ENCODE data around the gene SYNCRIP. TPM values are rescaled to one million over a fixed set of nuclear protein-coding genes. Genes with fewer than 3 reads are reported as not detected.
A peak's percentile ranks its signal among the peaks of the same experiment; 100 is the strongest.

The SYNCRIP gene
- total RNA-seq, 1 donor from 2014 or later, result 78.7 TPM

DNA sequence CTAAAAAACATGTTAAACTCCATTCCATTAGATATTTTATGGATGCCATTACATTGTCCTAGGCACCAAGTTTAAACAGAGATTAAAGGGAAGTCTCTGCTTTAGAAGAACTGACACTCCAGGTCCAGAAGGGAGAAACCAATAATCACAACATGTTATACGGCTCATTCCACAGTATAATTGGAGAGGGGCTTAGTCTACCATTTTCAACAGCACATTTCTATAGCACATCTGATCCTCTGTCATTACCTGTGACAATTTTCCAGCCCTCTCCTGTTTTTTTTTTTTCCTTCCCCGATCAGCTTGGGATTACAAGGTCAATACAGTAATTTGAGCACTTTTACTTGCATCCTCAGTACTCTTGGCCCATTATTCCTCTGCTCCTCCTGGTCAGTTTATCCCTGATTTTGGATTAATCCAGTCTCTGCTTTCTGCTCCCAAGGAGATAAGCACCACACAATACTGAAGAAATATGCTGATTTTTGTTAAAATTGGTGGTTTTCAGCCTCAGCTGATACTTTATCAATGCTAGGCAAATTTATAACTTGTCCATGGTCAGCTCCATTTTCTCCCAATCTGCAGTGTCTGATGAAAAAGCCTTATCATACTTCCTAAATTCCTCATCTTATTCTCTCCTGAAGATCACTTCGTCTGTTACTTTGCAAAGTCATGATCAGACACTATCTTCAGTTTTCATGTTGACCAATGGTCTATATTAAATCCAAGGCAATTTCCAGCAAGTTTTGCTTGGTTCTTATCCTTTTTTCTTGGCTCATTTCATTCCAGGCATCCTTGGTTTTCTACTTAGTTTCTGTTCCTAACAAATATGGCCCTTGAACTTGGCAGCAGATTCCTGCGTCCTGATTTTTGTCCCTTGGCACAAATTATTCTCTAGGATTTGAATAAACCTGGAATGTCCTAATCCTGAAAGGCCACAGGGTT is 30.8 kb upstream of the SYNCRIP start:
- H3K27me3 ChIP-seq (ENCODE audit: low read depth), result no peaks in the 10 kb centered on the region
- no peak overlapping the region for H3K4me3 ChIP-seq
- H3K36me3 ChIP-seq, result peaks cover 7% of the 10 kb centered on the region
- ATAC-seq, result no peak
- DNase-seq, result no peak
- TF ChIP-seq, protein P1, sequence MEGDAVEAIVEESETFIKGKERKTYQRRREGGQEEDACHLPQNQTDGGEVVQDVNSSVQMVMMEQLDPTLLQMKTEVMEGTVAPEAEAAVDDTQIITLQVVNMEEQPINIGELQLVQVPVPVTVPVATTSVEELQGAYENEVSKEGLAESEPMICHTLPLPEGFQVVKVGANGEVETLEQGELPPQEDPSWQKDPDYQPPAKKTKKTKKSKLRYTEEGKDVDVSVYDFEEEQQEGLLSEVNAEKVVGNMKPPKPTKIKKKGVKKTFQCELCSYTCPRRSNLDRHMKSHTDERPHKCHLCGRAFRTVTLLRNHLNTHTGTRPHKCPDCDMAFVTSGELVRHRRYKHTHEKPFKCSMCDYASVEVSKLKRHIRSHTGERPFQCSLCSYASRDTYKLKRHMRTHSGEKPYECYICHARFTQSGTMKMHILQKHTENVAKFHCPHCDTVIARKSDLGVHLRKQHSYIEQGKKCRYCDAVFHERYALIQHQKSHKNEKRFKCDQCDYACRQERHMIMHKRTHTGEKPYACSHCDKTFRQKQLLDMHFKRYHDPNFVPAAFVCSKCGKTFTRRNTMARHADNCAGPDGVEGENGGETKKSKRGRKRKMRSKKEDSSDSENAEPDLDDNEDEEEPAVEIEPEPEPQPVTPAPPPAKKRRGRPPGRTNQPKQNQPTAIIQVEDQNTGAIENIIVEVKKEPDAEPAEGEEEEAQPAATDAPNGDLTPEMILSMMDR (IDR thresholded peaks at IDR 0.05), result no peak
- no peak overlapping the region for H3K27ac ChIP-seq
- intact Hi-C loops (cut with DNase I), result no loop called here
- peaks cover 25% of the 10 kb centered on the region for H3K4me1 ChIP-seq
- H3K9me3 ChIP-seq, result no peaks in the 10 kb centered on the region

GRCh38 chr6:85672623-85673022 is 29.9 kb upstream of the SYNCRIP start:
- ATAC-seq (no peak), DNase-seq (no peak)
- Histone ChIP-seq H3K4me3 (no peak overlapping the region), H3K9me3 (no peaks in the 10 kb centered on the region), H3K27ac (no peak overlapping the region), H3K36me3 (peaks cover 7% of the 10 kb centered on the region), H3K27me3 (ENCODE audit: low read depth) (no peaks in the 10 kb centered on the region), H3K4me1 (peaks cover 25% of the 10 kb centered on the region)
- TF ChIP-seq, protein P1 (IDR thresholded peaks at IDR 0.05), result no peak
- intact Hi-C loops (cut with DNase I), result no loop called here

- Histone ChIP-seq H3K27ac (no peak overlapping the region), H3K9me3 (no peaks in the 10 kb centered on the region), H3K4me1 (peaks cover 25% of the 10 kb centered on the region), H3K36me3 (peaks cover 7% of the 10 kb centered on the region), H3K4me3 (no peak overlapping the region), H3K27me3 (ENCODE audit: low read depth) (no peaks in the 10 kb centered on the region)
- intact Hi-C loops (cut with DNase I), result no loop called here
- TF ChIP-seq, protein P1 (IDR thresholded peaks at IDR 0.05), result no peak
- DNase-seq (no peak), ATAC-seq (no peak)
Observed at GRCh38 chr6:85672050-85672449, 29.4 kb upstream of the SYNCRIP start.

DNA sequence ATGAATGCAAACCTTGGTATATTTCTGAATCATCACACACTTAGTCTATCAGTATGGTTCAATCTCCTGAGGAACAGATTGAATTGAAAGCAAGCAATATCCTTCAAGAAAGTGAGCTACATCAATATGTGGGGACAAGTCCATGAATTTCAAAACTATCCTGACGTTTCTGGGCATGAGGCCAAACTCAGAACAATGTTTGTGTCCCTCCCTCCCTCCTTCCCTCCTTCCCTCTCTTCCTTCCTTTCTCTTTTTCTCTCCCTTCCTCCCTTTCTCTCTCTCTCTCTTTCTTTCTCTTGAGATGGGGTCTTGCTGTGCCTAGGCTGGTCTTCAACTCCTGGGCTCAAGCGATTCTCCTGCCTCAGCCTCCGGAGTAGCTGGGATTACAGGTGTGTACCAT is 27.9 kb upstream of the SYNCRIP start:
- no peak for DNase-seq
- ATAC-seq, result no peak
- H3K4me3 ChIP-seq, result no peak overlapping the region
- H3K36me3 ChIP-seq, result peaks cover 9% of the 10 kb centered on the region
- no peaks in the 10 kb centered on the region for H3K27me3 ChIP-seq (ENCODE audit: low read depth)
- intact Hi-C loops (cut with DNase I), result no loop called here
- H3K27ac ChIP-seq, result no peak overlapping the region
- TF ChIP-seq, protein P1 (IDR thresholded peaks at IDR 0.05), result no peak
- H3K9me3 ChIP-seq, result no peaks in the 10 kb centered on the region
- peaks cover 13% of the 10 kb centered on the region for H3K4me1 ChIP-seq

- H3K9me3 ChIP-seq, result no peaks in the 10 kb centered on the region
- intact Hi-C loops (cut with DNase I), result no loop called here
- H3K4me1 ChIP-seq, result peaks cover 5% of the 10 kb centered on the region
- H3K27ac ChIP-seq, result no peak overlapping the region
- TF ChIP-seq, protein P1 (IDR thresholded peaks at IDR 0.05), result no peak
- ATAC-seq (peak; percentile 41 to 49), DNase-seq (no peak)
- H3K27me3 ChIP-seq (ENCODE audit: low read depth), result no peaks in the 10 kb centered on the region
- peaks cover 14% of the 10 kb centered on the region for H3K36me3 ChIP-seq
- H3K4me3 ChIP-seq, result no peak overlapping the region
Observed at GRCh38 chr6:85669735-85670194, 27.1 kb upstream of the SYNCRIP start.
